Ammon's horn (tissue), 1 donor: ENCODE results near the gene PTMS.

Experiments
- DNase-seq: peaks from one replicate; pipeline ENCODE4 v3.0.0-alpha.2; 2016; ENCODE audit warnings: low spot score

PTMS gene

DNA sequence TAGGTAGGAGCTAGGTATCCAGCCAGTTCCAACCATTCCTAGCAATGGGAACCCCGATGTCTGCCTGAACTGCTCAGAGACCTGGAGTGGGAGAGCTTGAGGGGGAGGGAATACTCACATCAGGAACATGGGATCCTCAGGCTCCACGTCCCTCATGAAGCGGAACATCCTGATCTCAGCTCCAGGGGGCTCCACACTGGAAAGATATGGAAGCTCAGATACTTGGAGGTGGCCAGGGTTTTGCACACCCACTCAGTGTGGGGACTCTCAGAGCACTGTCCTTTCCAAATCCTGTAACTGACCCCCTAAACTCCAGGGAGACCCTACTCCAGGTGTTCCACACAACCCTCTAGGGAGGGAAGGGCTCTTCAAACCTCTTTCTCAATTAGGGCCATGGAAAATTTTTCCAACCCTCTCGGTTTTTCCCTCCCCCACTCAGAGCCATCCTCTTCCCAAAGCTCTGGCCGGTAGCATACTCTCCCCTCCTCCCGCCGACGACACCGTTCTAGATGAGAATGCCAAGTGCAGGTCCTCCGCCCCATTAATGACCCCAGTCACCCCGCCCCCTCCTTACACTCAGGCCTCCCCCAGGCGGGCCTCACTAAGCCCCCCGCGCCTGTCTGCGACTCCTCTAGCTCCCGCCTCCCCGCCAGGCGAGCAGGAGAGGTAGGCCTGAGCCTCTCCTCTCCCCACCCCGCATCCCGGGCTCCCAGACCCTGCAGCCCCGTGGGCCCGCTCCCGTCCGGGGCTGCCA lies 13.8 kb upstream of the PTMS start:
- DNase-seq: peak; percentile 45

DNA sequence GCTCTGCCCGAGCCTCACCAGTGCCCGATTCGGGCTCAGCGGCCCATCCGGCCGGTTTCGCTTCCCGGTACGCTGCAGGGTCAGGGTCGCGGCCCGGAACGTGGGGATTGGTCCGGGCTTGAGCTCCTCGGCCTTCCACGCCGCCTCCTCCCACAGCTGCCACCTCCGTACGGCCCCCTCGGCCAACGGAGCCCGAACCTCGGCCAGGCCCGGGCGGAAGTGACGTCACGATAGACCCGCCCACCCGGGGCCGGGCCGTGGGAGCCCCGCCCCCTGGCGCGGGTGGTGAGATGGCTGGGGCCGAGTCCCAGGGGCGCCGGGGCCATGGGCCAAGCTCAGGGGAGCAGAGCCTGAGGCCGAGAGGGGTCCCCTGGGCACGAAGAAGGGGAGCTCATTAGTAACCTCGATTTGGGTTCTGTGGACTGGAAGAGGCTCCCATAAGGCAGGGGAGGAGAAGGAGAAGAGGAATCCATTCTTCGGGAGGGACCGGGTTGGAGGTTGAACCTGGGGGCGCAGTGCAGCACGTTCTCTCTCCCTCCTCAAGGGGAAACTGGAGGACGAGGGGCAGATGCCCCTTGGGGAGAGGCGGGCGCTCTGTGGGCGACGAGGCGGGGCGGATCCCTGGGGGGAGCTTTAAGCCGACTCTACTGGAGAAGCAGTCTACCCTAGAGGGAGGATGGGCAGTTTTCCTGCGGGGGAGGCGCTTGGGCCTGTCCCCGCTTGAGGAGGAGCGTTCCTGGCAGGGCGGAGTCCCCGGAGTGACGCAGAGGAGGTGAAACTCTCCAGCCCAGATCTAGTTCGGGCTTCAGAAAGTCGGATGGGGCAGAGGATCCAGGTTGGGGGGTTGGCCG lies 13.0 kb upstream of the PTMS start, which contains the start of gene MLF2:
Gene MLF2, minus strand, starts transcription at position 221 of the 851 bp plus-strand sequence. CDS start 807 bp downstream, outside the sequence.
- peak; percentile 99 for DNase-seq

DNA sequence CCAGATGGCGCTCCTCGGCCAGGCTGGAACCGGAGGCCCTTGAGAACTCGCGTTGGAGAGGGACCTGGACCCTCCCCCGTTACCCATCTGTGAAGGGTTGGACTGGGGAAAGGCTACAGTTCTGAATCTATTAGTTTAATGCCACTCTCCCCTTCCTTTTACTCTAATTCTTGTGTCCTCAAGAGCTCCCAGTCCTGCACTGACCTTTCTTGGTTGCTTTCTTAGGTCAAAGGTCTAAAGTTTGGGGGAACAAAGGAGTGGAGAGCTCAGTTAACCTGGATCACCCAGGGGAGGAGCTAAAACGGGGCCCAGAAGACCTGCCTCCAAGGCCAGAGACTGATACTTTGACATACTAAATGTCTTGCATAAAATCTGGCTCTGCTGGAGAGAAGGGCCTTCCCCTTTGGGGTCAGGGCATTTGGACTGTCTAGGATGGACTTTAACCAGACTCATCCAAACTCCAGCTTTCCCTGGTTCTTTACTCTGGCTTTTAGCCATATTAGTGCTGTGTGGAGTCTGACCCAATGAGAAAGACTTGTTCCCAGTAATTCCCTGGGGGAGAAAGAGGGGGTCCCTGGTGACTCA lies 12.3 kb upstream of the PTMS start:
- no peak for DNase-seq

DNA sequence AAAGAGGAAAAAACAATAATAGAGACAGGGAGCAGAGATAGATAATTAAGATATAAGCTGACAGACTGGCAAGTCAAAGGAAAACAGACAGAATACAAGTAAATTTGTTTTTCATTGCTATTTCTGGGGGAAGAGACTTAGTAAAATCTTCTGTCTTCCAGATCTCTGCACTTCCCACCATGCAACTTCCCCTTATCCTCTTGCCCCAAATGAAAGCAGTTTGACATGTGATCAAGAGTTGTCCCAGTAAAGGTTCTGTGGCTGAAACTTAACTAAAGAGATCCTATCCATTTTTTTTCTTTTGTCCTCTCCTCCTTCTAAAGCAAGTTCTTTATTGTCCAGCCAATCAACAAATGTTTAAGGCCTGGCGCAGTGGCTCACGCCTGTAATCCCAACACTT lies 11.8 kb upstream of the PTMS start:
- DNase-seq: peak; percentile 50

DNA sequence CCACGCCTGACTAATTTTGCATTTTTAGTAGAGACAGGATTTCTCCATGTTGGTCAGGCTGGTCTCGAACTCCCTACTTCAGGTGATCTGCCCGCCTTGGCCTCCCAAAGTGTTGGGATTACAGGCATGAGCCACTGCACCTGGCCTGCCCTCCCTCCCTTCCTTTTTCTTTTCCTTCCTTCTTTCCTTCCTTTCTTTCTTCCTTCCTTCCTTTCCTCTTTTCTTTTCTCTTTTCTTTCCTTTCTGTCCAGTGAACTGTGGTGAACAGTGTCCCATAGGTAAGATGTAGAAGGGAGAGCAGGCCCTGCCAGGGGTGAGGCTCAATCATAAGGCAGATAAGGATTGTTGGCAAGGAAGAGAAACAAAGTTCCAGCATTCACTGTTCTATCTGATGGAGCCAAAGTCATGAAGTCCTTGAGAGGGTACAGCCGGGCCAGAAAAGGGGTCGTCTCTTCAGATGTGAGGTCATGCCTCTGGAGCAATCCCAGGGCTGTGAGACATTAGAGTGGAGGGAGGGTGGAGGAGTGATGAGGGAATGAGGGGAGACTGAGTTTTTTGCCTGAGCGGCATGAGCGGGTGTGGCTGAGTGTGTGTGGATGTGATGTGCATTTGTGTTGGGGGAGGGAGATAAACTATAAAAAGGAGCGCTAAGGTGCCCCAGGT lies 9.0 kb upstream of the PTMS start:
- no peak for DNase-seq

DNA sequence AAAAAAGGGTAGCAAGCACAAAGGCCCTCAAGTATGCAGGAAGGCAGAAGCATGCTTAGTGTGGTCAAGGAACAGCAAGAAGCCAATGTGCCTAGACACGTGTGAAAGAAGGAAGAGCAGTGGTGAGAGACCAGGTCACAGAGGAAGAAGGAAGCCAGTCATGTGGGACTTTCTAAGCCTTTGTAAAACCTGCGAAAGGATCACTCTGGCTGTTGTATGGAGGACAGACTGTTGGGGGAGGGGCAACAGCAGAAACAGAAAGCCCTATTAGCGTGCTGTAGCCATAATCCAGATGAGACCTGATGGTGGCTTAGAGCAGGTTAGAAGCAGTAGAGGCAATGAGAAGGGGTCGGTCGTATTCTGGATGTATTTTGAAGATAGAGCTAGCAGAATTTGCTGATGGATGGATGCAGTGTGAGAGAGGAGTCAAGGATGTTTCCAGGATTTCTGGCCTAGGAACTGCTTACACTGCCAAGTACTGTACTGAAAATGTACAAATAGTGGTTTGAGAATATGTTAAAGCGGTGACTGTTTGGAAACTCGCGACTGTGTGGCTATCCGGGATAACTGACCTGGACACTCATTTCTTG lies 7.6 kb upstream of the PTMS start:
- DNase-seq: no peak

DNA sequence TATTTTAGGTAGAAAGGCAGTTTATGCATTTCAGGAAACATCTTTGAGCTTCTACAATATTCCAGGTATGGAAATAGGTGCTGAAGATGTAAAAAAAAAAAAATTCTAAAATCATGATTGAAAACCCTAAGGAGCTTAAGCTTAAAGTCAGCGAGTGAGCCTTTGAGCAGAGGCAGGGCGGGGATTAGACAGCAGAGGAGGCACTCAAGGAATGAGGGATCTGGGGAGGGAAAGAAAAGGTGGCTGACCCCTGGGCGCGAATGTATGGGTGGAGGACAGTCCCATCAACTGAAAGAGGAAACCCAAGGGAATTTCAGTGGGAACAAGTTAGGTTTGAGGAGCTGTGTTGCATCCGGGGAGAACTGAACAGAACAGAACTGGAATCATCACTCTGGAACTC lies 6.4 kb upstream of the PTMS start:
- DNase-seq: no peak

DNA sequence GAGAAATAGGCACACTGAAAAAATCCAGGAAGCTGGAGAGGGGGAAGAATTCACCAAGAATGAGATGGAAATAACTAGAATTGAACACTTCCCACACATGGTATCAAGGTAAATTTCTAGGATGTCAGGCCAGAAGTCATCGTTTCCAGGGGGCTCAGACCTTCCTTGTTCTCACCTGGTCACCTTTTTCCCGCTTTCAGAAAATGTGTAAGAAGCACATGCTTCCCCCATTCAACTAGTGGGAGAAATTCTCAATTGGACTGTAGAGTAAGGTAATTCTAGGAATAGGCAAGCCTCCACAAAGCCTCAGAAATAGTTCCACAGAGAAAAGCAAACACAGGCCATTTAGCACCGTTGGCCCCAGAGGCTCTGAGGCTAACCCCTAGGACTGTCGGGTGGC lies 2.8 kb upstream of the PTMS start:
- no peak for DNase-seq

DNA sequence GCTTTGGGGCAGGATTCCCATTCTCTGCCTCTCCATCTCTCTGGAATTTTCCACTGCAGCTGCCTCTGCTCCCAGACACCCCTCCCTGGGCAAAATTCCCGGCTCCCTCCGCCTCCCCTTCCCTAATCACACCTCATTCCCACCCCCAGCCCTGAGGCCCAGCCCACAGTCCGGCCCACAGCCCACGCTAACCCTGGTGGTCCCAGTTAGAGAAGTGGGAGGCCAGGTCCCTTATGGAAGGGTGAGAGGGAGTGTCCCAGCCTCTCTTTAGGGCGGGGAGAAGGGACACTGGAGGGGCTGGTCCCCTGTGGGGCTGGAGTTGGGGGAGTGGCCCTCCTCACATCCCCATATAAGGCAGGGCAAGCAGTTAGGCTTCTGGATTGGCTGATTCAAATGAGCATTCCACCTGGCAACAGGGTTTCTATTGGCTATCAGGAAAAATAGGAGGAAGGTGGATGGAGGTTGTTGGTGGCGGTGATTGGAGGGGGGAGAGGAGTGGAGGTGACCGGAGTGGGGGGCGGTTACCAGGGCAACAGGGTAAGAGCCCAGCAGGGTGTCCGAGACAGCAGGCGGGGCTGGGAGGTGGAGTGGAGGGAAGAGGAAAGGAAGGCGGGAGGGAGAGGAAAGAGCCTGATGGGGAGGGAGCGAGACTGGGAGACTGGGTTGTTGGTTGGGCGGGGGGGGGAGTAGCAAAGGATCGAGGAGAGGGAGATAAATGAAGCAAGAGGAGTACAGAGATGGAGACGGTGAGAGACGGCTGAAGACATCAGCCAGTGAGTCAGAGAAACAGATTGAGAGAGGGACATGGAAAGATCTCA lies 1.9 kb upstream of the PTMS start:
- peak; percentile 97 for DNase-seq

DNA sequence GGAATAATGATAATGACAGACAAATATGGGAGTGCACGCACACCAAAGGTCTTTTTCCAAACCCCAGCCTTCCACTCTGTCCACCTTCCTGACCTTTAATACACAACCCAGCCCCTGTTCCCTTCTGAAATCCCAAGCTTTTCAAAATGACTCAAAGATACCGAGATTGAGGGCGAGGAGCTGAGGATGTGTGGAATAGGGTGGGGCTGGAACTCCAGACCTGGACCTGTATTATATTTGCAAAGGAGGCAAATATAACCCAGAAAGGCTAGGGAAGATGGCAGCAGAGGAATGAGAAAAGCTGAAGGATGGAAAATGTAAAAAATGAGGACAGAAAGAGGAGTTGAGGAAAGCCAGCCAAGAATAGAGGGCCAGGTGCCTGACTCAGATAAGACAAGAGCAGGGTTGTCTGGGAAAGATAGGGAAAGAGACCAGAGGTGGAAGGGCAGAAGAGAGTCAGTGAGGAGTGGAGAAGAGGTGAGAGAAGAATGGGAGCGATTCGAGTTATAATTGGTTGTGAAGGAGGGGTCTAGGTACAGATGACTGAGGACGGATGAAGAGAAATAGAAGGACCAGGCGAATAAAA lies 1.0 kb upstream of the PTMS start:
- no peak for DNase-seq

DNA sequence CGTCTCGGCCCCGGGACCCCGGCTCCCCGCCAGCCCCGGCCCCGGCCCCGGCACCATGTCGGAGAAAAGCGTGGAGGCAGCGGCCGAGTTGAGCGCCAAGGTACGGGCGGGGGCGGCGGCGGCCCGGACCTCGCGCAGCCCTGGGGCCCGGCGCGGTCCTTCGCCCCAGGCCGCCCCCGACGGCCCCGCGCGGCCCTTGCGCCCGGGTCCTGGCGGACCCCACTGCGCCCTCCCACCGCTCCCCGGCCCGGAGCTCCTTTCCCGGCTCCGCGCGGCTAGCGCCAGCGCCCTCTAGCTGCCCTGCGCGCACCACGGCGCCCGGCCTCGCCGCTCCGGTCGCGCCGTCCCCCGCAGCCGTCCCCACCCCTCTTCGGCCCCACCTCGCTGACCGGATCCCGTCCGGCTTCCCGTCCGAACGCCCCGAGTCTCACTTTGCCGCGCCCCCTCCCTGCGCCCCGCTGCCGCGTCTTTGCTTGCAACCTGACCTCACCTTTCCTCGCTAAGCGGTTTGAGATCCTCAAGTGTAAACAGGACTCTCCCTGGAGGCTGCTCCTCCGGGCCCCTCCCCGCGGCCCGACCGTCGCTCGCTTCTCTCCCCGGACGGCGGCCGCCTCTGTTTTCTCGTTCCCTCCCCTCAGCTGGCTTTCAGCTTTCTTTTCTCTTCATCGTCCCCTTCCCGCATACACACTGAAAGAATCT lies 637 bp downstream of the PTMS start:
- peak; percentile 79 for DNase-seq

DNA sequence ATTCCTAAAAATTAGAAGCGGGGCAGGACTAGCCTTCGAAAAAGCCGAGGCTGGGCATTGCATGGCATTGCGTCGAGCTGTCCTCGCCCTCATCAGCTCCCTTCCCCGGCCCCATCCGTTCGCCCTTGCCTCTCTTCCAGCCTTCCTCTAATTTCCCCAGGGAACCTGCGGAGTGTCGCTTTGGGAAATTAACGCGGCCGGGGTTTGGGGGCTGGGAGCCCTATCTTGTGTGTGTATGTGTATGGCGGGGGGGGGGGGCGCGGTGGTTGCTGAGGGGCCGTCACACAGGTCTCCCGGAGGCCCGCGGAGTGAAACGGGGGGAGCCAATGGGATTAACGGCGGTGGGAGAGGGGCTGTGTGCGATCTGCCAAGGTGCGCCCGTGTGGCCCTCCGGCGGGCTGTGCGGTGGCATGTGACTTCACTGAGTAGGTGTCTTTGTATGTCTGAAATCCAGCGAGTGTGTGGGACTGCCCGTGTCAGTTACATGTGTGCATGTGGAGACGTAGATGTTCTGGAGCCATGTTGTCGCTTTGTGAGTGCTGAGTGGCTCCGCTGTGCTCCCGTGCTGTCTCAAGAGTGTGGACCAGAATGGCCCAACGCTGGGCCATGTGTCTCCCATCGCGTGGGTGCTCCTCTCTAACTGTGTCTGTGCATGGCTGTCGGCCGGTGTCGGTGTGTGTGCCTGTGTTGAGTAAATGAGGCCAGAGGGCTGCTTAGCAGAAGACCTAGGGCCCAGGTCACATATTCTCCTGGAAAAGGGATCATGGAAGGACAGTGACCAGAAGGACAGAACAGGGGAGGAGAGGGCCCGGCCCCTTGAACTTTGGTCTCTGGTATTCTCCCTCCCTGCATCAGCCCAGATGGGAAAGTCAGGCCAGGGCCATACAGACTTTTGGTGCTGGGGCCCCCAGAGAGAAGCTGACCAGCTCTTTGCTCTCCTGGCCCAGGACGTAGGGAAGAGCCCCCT lies 1.5 kb downstream of the PTMS start:
- DNase-seq: peak; percentile 68

DNA sequence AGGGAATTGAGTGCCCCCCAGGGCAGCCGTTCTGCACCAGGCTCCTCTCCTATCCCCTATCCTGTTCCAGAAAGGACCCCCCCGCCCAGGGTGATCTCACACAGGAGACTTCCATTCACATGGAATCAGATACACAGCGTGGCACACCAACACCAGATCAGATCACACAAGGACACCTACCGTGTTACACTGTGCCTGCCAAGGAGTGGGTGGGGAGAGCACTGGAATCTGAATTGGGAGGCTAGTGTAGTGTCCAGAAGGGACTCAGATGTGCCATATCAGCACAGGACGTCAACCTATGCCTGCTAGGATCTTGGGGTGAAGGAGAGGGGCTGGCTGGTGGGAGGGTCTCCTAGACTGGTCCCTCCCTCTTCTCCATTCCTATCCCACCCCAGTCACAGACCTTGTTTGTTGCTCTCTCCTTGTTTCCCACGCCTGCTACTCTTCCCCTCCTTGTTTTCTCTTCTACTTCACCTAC lies 2.3 kb downstream of the PTMS start:
- DNase-seq: no peak

DNA sequence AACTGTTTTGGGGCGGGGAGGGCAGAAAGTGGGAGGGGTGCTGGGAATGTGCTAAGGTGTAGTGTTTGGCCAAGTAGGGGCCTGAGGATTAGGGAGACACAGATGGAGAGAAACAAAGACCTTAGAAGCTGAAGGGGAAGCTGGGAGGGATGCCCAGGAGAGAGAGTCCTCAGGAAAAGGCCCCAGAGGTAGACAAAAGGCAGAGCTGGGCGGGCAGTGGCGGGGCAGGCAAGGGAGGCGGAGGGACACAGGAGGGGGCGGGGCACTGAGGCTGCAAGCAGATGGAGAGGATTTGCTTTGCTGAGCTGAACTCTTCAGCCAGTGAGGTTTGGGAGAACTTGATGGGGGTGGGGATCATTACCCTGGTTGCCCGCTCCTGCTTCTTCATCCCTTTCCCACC lies 2.8 kb downstream of the PTMS start:
- no peak for DNase-seq

DNA sequence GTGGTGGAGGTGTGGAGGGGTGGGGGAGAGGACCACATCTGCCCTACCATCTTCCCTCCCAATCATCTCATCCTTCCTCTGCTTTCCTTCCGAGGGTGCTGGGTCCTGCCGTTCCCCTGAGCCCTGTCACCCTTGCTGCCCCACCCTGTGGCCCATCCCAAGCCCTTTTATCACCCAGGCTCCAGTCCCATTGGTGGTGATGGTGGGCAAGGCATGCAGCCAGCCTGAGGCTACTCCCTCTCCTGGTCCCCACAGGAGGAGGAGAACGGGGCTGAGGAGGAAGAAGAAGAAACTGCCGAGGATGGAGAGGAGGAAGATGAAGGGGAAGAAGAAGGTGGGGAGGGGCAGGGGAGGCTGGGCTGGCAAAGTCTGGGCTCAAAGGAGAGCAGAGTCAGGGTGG lies 3.5 kb downstream of the PTMS start:
- no peak for DNase-seq

DNA sequence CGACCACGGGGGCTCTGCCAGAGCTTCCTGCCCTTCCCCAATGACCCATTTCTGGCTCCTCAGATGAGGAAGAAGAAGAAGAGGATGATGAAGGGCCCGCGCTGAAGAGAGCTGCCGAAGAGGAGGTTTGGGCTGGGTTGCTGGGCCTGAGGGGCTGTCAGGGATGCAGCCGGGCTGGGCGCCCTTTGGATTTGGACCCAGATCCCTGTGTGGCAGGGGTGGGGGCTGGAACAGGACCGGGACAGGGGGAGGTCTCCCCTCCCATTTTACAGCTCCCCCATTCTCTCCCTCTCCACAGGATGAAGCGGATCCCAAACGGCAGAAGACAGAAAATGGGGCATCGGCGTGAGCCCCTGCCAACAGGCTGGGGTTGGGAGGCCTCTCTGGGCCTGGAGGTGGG lies 3.9 kb downstream of the PTMS start:
- no peak for DNase-seq

DNA sequence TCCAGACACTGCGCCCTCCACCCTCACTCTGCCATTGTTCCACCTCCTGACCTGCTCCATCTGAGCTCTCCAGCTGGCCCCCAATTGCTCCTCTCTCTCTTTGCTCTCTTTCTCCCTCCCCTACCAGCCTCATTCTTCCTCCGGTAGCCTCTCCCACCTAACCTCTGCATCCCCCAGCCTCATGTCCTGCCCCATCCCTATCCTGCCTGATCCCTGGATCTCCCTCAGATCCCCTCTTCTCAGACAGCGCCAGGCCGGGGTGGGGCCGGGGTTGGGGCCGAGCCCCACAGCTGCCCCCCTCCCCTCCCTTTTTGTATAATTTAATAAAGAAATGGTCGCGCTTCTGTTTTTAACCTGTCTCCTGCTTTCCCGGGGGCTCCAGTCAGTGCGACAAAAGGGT lies 4.4 kb downstream of the PTMS start:
- no peak for DNase-seq

DNA sequence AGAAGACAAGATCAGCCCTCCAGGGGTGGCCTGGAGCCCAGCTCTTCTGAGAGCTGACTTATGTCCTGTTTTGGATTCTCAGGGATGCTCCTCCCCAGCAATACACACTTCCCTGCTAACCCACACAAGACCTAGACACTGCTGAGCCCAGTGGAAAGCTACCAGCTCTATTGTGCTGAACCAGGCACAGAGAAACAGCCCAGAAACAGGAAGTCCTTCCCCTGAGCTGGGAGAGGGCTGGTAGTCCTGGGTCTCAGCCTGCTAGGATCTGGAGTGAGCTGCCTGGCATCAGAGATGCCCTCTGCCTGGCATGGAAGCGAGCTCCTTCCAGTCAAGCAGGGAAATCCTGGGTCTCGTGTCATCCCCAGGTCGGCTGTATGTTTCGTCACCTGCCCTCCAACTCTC lies 4.9 kb downstream of the PTMS start:
- DNase-seq: peak; percentile 67
